Gastroesophageal sphincter (tissue), 3 donors: Measurements from ENCODE around the gene ZNF516.

ENCODE experiments used
- EP300 ChIP-seq: sonication (generic); formaldehyde crosslinking; IDR thresholded peaks from one replicate; pipeline ENCODE4 v1.6.1; 2017; ENCODE audit warnings: antibody characterized with exemption, mild to moderate bottlenecking
- POLR2A ChIP-seq, 2 donors: fragments of 450-650 bp; IDR thresholded peaks; one replicate each; pipeline ENCODE4 v1.6.1; 2017; ENCODE audit warnings: antibody characterized with exemption in 2 of 2, mild to moderate bottlenecking in 2 of 2, moderate library complexity in 1 of 2
- POLR2AphosphoS5 ChIP-seq: sonication (generic); formaldehyde crosslinking; IDR thresholded peaks from one replicate; pipeline ENCODE4 v1.6.1; 2017; ENCODE audit warnings: antibody characterized with exemption
- TF ChIP-seq, protein P1 (sequence below), 4 experiments: fragments of 200-600 bp in 2 of 4; fragments of 450-650 bp in 2 of 4; sonication (generic) in 1 of 4; IDR thresholded peaks; one replicate each; pipeline ENCODE4 v1.5.1; 2017 to 2019; ENCODE audit warnings: antibody characterized with exemption in 4 of 4, mild to moderate bottlenecking in 2 of 4, moderate library complexity in 2 of 4

GRCh38 chr18:76491473-76491775 is 3.6 kb downstream of the ZNF516 start:
- TF ChIP-seq POLR2A (IDR thresholded peaks at IDR 0.05) (no peak), EP300 (no peak), POLR2AphosphoS5 (peak; percentile 46)
- TF ChIP-seq, protein P1, sequence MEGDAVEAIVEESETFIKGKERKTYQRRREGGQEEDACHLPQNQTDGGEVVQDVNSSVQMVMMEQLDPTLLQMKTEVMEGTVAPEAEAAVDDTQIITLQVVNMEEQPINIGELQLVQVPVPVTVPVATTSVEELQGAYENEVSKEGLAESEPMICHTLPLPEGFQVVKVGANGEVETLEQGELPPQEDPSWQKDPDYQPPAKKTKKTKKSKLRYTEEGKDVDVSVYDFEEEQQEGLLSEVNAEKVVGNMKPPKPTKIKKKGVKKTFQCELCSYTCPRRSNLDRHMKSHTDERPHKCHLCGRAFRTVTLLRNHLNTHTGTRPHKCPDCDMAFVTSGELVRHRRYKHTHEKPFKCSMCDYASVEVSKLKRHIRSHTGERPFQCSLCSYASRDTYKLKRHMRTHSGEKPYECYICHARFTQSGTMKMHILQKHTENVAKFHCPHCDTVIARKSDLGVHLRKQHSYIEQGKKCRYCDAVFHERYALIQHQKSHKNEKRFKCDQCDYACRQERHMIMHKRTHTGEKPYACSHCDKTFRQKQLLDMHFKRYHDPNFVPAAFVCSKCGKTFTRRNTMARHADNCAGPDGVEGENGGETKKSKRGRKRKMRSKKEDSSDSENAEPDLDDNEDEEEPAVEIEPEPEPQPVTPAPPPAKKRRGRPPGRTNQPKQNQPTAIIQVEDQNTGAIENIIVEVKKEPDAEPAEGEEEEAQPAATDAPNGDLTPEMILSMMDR (IDR thresholded peaks at IDR 0.05): no peak
